T1000 (cell line): ENCODE results near the gene DBI.

ENCODE experiments used
- DNase-seq: peaks from one replicate; lab custom pipeline; 2025; ENCODE audit warnings: mixed read lengths; lab: John Stamatoyannopoulos, UW

The DBI gene

GRCh38 chr2:119366649-119367471 is at the start of gene DBI, which contains the start of gene C2orf76:
Gene DBI (plus strand): TSS chr2:119366977. CDS start chr2:119367052, 75 bp downstream.
Gene C2orf76 (minus strand): TSS chr2:119366834. CDS start chr2:119339959, 26,875 bp downstream.
- peak; percentile 88 for DNase-seq

GRCh38 chr2:119317554-119317953 is 49.2 kb upstream of the DBI start:
- no peak for DNase-seq

- no peak for DNase-seq
Measured at GRCh38 chr2:119319593-119319992, 47.2 kb upstream of the DBI start.

DNA sequence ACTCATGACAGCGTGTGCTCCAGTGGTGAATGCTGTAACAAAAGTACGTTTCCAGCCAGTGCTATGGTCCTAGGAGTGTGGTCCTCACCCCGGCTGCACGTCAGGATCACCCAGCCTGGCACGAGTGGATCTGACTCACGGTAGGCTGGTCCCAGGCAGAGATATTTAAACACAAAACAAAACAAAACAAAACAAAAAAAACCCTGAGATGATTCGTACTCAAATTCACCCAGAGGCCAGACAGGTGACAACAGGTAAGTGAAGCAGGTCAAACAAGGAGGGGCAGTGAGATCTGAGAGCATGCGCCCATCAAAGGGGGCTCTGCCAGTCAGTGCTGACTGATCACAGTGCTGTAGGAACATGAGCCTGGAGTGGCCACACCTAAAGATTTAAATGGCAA is 43.3 kb upstream of the DBI start:
- no peak for DNase-seq

GRCh38 chr2:119324685-119325270 is 42.0 kb upstream of the DBI start:
- no peak for DNase-seq

DNA sequence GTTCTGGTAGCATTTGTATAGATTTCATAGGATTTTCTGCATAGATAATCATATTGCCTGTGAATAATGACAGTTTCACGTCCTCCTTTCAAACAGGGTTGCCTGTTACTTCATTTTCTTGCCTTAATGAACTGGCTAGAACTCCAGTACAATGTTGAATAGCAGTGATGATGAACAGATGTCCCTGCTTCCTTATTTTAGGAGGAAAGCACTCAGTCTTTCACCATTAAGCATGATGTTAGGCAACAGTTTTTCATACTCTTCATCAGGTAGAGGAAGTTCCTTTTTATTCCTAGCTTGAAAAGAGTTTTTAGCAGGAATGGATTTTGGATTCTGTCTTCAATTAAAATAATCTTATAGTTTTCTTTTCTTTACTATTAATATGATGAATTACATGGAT is 39.8 kb upstream of the DBI start:
- no peak for DNase-seq

- DNase-seq = no peak
Measured at GRCh38 chr2:119327431-119327830, 39.3 kb upstream of the DBI start.

- no peak for DNase-seq
Measured at GRCh38 chr2:119332953-119333352, 33.8 kb upstream of the DBI start.

GRCh38 chr2:119333360-119333759 is 33.4 kb upstream of the DBI start:
- DNase-seq = no peak

DNA sequence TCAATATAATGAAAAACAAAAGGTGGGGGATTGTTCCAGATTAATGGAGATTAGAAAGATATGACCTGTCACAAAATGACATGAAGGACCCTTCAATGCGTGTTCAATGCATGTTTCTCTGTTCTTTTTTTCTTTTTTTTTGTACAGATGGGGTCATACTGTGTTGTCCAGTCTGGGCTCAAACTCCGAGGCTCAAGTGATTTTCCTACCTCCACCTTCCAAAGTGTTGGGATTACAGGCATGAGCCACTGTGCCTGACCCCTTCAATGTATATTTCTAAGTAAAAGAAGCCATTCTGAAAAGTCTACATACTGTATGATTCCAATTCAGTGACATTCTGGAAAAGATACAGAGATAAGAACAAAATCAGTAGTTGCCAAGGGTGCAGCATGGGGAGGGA is 32.9 kb upstream of the DBI start:
- DNase-seq = no peak

DNA sequence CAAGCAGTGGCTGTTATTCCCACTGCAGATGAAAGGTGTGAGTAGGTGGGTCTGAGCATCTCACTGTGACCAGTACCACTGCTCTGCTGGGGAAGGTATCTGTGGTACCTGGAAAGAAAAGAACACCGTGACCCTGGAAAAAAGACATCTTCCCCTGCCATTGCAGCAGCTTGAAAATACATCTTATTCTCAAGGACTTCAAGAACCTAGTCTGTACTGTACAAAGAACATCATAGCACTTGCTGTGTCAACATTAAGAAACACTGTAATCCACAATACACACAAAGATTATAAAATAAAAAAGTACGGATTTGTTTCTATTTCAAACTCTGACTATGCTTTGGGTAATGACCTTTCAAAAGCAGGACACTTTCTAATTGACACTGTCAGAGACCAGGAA is 29.0 kb upstream of the DBI start:
- DNase-seq = no peak

GRCh38 chr2:119338272-119338671 is 28.5 kb upstream of the DBI start:
- no peak for DNase-seq

GRCh38 chr2:119338826-119339561 is 27.8 kb upstream of the DBI start:
- DNase-seq = no peak

DNA sequence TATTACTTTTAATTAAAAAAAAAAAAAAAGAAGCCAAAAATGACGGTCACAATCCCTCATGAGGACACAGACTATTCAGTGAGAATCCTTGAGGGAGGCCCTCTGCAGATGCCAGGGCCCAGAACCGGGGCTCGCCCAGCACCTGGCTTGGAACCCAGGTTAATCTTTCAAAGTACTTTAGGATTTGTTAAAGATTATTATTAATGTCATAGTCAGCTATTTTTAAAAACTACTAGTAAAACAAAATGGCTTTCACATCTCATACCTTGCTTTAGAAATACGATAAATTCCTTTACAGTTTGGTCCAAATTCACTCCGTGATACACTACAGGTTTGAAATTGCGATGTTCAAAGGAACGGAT is 27.2 kb upstream of the DBI start:
- DNase-seq = no peak

GRCh38 chr2:119341684-119342083 is 25.1 kb upstream of the DBI start:
- DNase-seq = no peak

GRCh38 chr2:119349289-119349688 is 17.5 kb upstream of the DBI start:
- no peak for DNase-seq

DNA sequence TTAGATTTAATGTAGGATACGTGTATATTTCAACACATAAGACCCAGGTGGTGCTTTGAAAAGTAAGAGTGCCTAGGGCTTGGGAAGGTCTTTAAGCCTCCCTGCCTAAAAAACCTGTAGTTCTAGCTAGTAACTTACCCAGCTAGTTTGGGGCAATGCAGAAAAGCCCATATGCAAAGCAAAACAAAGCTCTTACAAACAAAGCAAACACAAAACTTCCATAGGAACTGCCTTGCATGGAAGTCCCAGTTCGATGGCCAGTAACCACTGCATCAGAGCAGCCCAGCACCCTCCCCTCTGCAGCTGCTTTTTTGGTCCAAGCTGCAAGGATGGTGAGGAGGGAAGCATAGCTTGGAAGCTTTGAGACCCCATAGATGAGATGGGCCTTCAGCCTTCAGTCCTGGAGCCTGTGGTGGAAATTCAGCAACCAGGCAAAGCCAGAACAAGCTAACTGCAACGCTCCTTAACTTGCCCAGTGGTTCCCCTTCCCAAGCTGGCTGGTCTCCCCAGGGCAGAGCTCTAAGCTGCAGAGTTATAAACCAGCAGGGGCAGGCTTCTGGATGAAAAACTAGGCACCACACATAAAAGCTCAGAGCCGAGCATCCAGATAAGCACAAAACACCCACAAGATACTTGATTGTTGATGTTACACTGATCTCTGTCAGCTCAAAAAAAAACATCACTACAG is 16.3 kb upstream of the DBI start:
- no peak for DNase-seq

- no peak for DNase-seq
Measured at GRCh38 chr2:119352357-119352756, 14.4 kb upstream of the DBI start.

GRCh38 chr2:119354860-119355259 is 11.9 kb upstream of the DBI start:
- DNase-seq = no peak

GRCh38 chr2:119359774-119360173 is 7.0 kb upstream of the DBI start:
- DNase-seq = no peak

- no peak for DNase-seq
Measured at GRCh38 chr2:119360423-119360966, 6.3 kb upstream of the DBI start.

DNA sequence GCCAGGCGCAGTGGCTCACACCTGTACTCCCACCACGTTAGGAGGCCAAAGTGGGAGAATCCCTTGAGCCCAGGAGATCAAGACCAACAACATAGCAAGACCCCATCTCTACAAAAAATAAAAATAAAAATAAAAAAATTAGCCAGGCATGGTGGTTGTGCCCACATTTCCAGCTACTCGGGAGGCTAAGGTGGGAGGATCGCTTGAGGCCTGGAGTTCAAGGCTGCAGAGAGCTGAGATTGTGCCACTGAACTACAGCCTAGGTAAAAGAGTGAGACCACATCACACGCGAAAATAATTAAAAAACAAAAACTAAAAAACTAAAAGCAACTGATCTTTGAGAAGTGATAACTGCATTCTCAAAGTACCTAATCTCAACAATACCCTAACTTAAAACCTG is 2.0 kb upstream of the DBI start:
- DNase-seq = no peak
